PC-9 (cell line): Measurements from ENCODE around the gene FA2H.

Experiments used
- EZH2 ChIP-seq: fragments of 200-600 bp; sonication (generic); IDR thresholded peaks from 2 replicates; pipeline ENCODE4 v1.8.0; 2017; ENCODE audit warnings: antibody characterized with exemption, low read depth
- TF ChIP-seq, protein P1 (sequence below): fragments of 200-600 bp; sonication (generic); conservative IDR thresholded peaks from 2 replicates; pipeline ENCODE4 v1.6.1; 2017; ENCODE audit warnings: mixed run types, antibody characterized with exemption, mild to moderate bottlenecking, moderate library complexity

DNA sequence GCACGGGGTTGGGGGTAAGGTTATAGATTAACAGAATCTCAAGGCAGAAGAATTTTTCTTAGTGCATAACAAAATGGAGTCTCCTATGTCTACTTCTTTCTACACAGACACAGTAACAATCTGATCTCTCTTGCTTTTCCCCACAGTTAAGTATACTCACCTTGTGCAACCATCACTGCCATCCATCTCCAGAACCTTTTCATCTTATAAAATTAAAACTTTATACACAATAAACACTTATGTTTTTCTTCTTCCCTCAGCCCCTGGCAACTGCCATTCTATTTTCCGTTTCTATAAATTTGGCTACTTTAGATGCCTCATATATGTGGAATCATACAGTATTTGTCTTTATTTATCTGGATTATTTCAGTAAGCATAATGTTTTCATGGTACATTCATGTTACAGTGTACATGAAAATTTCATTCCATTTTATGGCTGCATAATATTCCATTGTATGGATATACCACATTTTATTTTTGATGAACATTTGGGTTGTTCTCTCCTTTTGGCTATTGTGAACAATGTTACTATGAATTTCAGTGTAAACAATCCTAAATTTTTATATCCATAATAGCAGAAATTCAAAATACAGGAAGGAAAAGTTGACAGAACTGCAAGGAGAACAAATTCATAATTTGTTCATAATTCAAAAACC is 25.7 kb upstream of the FA2H start:
- TF ChIP-seq, protein P1, sequence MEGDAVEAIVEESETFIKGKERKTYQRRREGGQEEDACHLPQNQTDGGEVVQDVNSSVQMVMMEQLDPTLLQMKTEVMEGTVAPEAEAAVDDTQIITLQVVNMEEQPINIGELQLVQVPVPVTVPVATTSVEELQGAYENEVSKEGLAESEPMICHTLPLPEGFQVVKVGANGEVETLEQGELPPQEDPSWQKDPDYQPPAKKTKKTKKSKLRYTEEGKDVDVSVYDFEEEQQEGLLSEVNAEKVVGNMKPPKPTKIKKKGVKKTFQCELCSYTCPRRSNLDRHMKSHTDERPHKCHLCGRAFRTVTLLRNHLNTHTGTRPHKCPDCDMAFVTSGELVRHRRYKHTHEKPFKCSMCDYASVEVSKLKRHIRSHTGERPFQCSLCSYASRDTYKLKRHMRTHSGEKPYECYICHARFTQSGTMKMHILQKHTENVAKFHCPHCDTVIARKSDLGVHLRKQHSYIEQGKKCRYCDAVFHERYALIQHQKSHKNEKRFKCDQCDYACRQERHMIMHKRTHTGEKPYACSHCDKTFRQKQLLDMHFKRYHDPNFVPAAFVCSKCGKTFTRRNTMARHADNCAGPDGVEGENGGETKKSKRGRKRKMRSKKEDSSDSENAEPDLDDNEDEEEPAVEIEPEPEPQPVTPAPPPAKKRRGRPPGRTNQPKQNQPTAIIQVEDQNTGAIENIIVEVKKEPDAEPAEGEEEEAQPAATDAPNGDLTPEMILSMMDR, result no peak
- TF ChIP-seq EZH2, result no peak
